GM12878 (cell line): ENCODE data around the gene MEIS1. TPM values are rescaled to one million over a fixed set of nuclear protein-coding genes. Genes with fewer than 3 reads are reported as not detected.

ENCODE experiments used
- ATAC-seq: fragments of 200-7000 bp; cut with Tn5 transposase; 3 replicates; pipeline ENCODE4 v1.9.1; 2020; ENCODE audit warnings: mild to moderate bottlenecking, moderate library complexity
- BruUV-seq: library from RNA; stranded (reverse); fragments of 400-500 nt; replicated peaks from 2 replicates; lab custom pipeline; 2021; lab: Mats Ljungman, UMichigan
- CTCF ChIA-PET: fragments of 300-600 bp; sonication (Branson Sonifier 250); formaldehyde crosslinking; extraction: SDS; loops from one replicate; lab custom pipeline; 2021; ENCODE audit warnings: inconsistent platforms; lab: Yijun Ruan, JAX
- POLR2A ChIA-PET: fragments of 350-600 bp; formaldehyde crosslinking; extraction: SDS; loops from one replicate; lab custom pipeline; 2021; ENCODE audit warnings: inconsistent platforms; lab: Charles Lee
- RAD21 ChIA-PET: fragments of 300-600 bp; sonication (Branson Sonifier 250); formaldehyde crosslinking; loops from one replicate; lab custom pipeline; 2023; ENCODE audit warnings: antibody characterized with exemption; ENCODE audit not compliant: unreplicated experiment; lab: Charles Lee
- SMC1A ChIA-PET: fragments of 300-600 bp; sonication (Branson Sonifier 250); formaldehyde crosslinking; loops from one replicate; lab custom pipeline; 2023; ENCODE audit not compliant: unreplicated experiment, uncharacterized antibody; lab: Charles Lee
- DNase-seq: peaks from one replicate; pipeline ENCODE4 v3.0.0-alpha.2; 2011; ENCODE audit warnings: low read depth, low spot score
- FAIRE-seq: peaks from 3 replicates; lab custom pipeline; 2011; peaks lifted over from hg19 to GRCh38; lab: Jason Lieb, UNC
- H2AFZ ChIP-seq: 2 replicates; pipeline ENCODE4 v1.6.0; 2011; ENCODE audit warnings: low read depth, low read length, control low read depth; ENCODE audit not compliant: control insufficient read depth
- H3K27ac ChIP-seq: 2 replicates; pipeline ENCODE4 v1.5.1; 2011; ENCODE audit warnings: control low read depth; ENCODE audit not compliant: control insufficient read depth, insufficient read depth
- H3K27me3 ChIP-seq, 2 experiments: replicated peaks in 1 of 2; 2 replicates each; pipeline versions ENCODE4 v1.6.0 to v1.6.1; 2011; ENCODE audit warnings: low read length in 1 of 2; ENCODE audit not compliant: control insufficient read depth in 2 of 2, insufficient read depth in 2 of 2
- H3K36me3 ChIP-seq, 2 experiments: 2 replicates each; pipeline ENCODE4 v1.5.1; 2011; ENCODE audit warnings: low read length in 1 of 2; ENCODE audit not compliant: control insufficient read depth in 2 of 2, insufficient read depth in 2 of 2
- H3K4me1 ChIP-seq: 2 replicates; pipeline ENCODE4 v1.6.1; 2011; ENCODE audit warnings: mild to moderate bottlenecking, low read length, moderate library complexity, mixed read lengths; ENCODE audit not compliant: control insufficient read depth, insufficient read depth
- H3K4me2 ChIP-seq: 2 replicates; pipeline ENCODE4 v1.6.0; 2011; ENCODE audit warnings: control low read depth; ENCODE audit not compliant: control insufficient read depth, insufficient read depth
- H3K4me3 ChIP-seq: fragments of 200-600 bp; sonication (generic); 2 replicates; pipeline ENCODE4 v1.5.1; 2016
- H3K79me2 ChIP-seq: 2 replicates; pipeline ENCODE4 v1.6.0; 2011; ENCODE audit warnings: low read length; ENCODE audit not compliant: control insufficient read depth, insufficient read depth
- H3K9ac ChIP-seq: 2 replicates; pipeline ENCODE4 v1.8.0; 2011; ENCODE audit warnings: low read length, control low read depth, mixed read lengths; ENCODE audit not compliant: control insufficient read depth, insufficient read depth
- H3K9me3 ChIP-seq: replicated peaks from 3 replicates; pipeline ENCODE4 v1.5.1; 2011; ENCODE audit warnings: mild to moderate bottlenecking, low read length; ENCODE audit not compliant: control insufficient read depth, insufficient read depth
- H4K20me1 ChIP-seq: 2 replicates; pipeline ENCODE4 v1.6.0; 2011; ENCODE audit not compliant: control insufficient read depth, insufficient read depth
- BHLHE40 ChIP-seq, 2 experiments: fragments of 450-650 bp in 1 of 2; IDR thresholded peaks; 2 replicates each; pipeline ENCODE4 v1.6.1; 2011 to 2017; ENCODE audit warnings: low read depth in 2 of 2, borderline replicate concordance in 1 of 2, improper control_type of control experiment in 1 of 2, low read length in 1 of 2, mild to moderate bottlenecking in 1 of 2
- E2F4 ChIP-seq: IDR thresholded peaks from 2 replicates; pipeline ENCODE4 v1.6.1; 2012; ENCODE audit warnings: low read depth, low read length, improper control_type of control experiment
- EZH2 ChIP-seq: IDR thresholded peaks from 2 replicates; pipeline ENCODE4 v1.6.1; 2012; ENCODE audit warnings: low read depth, mild to moderate bottlenecking, control low read depth, inconsistent platforms, low read length, borderline replicate concordance; ENCODE audit not compliant: control insufficient read depth
- IKZF2 ChIP-seq, 2 experiments: fragments of 450-650 bp; IDR thresholded peaks; 2 replicates each; pipeline ENCODE4 v1.6.1; 2017; ENCODE audit warnings: mild to moderate bottlenecking in 2 of 2, moderate library complexity in 2 of 2
- IRF5 ChIP-seq: fragments of 450-650 bp; IDR thresholded peaks from 2 replicates; pipeline ENCODE4 v1.6.1; 2017; ENCODE audit warnings: borderline replicate concordance
- LARP7 ChIP-seq: fragments of 450-650 bp; IDR thresholded peaks from 2 replicates; pipeline ENCODE4 v1.6.1; 2017; ENCODE audit warnings: mild to moderate bottlenecking
- MXI1 ChIP-seq: fragments of 150-350 bp; IDR thresholded peaks from 2 replicates; pipeline ENCODE4 v1.6.1; 2011; ENCODE audit warnings: low read depth, mild to moderate bottlenecking, inconsistent platforms, low read length, improper control_type of control experiment
- NFYB ChIP-seq: IDR thresholded peaks from 2 replicates; pipeline ENCODE4 v1.6.1; 2011; ENCODE audit warnings: low read depth, mild to moderate bottlenecking, low read length, improper control_type of control experiment, moderate library complexity; ENCODE audit not compliant: insufficient read depth
- SIX5 ChIP-seq: IDR thresholded peaks from 2 replicates; pipeline ENCODE4 v1.6.1; 2011; ENCODE audit warnings: mild to moderate bottlenecking, low read depth, low read length, moderate library complexity; ENCODE audit not compliant: severe bottlenecking
- TAF1 ChIP-seq: IDR thresholded peaks from 2 replicates; pipeline ENCODE4 v1.6.1; 2011; ENCODE audit warnings: mild to moderate bottlenecking, low read depth, low read length, borderline replicate concordance
- TARDBP ChIP-seq: IDR thresholded peaks from 2 replicates; pipeline ENCODE4 v1.6.1; 2016; ENCODE audit warnings: borderline replicate concordance
- YBX1 ChIP-seq: fragments of 450-650 bp; IDR thresholded peaks from 2 replicates; pipeline ENCODE4 v1.6.1; 2016; ENCODE audit warnings: antibody characterized with exemption
- ZNF24 ChIP-seq: fragments of 450-650 bp; IDR thresholded peaks from 2 replicates; pipeline ENCODE4 v1.6.1; 2017; ENCODE audit warnings: antibody characterized with exemption, mild to moderate bottlenecking
- WGBS: methylation state at CpG from one replicate; pipeline ENCODE4 v1.1.6; 2016; ENCODE audit warnings: low lambda C conversion rate; ENCODE audit not compliant: insufficient replicate concordance, insufficient coverage; ENCODE audit errors: missing lambda C conversion rate; 5-methylcytosine and 5-hydroxymethylcytosine counted together
- in situ Hi-C: fragments of 300-500 bp; cut with MboI; formaldehyde crosslinking; loops from 9 replicates; pipeline ENCODE4 v1.14.3; 2018; ENCODE audit warnings: mixed read lengths
- intact Hi-C: fragments of 100-400 bp; cut with micrococcal nuclease; formaldehyde crosslinking; loops from one replicate; pipeline ENCODE4 v1.14.2; 2022; ENCODE audit not compliant: unreplicated experiment
- polyA plus RNA-seq, 11 experiments: library from polyadenylated mRNA; depleted of rRNA in 4 of 11; unstranded in 6 of 11; stranded (reverse) in 5 of 11; fragments of >200 nt; fragmentation: Nextera tagmentation in 4 of 11; fragmentation: Illumina TruSeq in 1 of 11; extraction: Ambion mirVana in 4 of 11; extraction: Trizol in 1 of 11; gene quantifications; 1 replicate in 1 of 11; 2 replicates in 10 of 11; pipeline versions ENCODE4 v1.2.1 to v1.2.3, GENCODE V29; 2011 to 2016; ENCODE audit warnings: inconsistent platforms in 2 of 11, missing spikeins in 2 of 11, low read depth in 1 of 11
- total RNA-seq, 4 experiments: library from RNA; depleted of rRNA in 3 of 4; stranded (reverse); fragments of >200 nt in 3 of 4; fragmentation: Illumina TruSeq in 1 of 4; extraction: Trizol in 1 of 4; gene quantifications; 2 replicates each; pipeline versions ENCODE4 v1.2.1 to v1.2.3, GENCODE V29; 2013 to 2021
- TF ChIP-seq, protein P1 (sequence below): IDR thresholded peaks from 2 replicates; pipeline ENCODE4 v1.6.1; 2012; ENCODE audit warnings: low read length, inconsistent platforms

The MEIS1 gene
- total and polyA plus RNA-seq, 10 of the 15 experiments (the other 5 are each of a cell fraction or from before 2014, with no cell fraction given) = 0.04 to 0.31 (median 0.14) TPM; not detected in 6

DNA sequence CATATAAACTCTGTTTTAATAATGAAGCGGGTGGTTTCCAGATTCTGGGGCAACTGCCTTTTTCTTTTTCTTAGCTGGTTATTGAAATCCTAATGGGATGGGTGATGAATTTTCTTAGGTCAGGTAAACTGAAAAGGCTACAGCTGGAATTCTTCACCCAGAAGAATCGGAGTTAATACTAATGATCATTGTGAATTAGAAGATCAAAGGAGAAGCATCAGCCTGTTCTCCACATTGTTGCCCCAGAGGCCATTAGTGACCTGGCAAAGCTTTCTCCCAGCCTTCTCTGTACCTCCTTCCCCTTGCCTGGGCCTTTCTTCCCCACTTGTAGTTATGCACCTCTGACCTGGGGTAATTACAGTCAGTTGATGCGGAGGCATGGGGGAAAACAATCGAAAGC, 82.8 kb downstream of the MEIS1 start:
- FAIRE-seq = no peak
- ChIA-PET POLR2A (no interaction called here), SMC1A (no interaction called here)
- H3K27me3 ChIP-seq = no peaks in the 10 kb centered on the region
- TF ChIP-seq YBX1 = no peak
- no peak for TF ChIP-seq E2F4
- no peak for TF ChIP-seq SIX5
- TF ChIP-seq IRF5 = no peak
- TF ChIP-seq NFYB = no peak
- no peak for TF ChIP-seq MXI1
- no peak for TF ChIP-seq BHLHE40 (IDR thresholded peaks at IDR 0.05; ENCODE audit: borderline replicate concordance in 1 of 2, low read depth in 2 of 2, low read length in 1 of 2)
- no peak for TF ChIP-seq TARDBP
- no peak for TF ChIP-seq IKZF2 (IDR thresholded peaks at IDR 0.05)
- no peak for TF ChIP-seq ZNF24
- TF ChIP-seq LARP7 = no peak
- TF ChIP-seq TAF1 = no peak
- no peak for TF ChIP-seq EZH2
- TF ChIP-seq, protein P1, sequence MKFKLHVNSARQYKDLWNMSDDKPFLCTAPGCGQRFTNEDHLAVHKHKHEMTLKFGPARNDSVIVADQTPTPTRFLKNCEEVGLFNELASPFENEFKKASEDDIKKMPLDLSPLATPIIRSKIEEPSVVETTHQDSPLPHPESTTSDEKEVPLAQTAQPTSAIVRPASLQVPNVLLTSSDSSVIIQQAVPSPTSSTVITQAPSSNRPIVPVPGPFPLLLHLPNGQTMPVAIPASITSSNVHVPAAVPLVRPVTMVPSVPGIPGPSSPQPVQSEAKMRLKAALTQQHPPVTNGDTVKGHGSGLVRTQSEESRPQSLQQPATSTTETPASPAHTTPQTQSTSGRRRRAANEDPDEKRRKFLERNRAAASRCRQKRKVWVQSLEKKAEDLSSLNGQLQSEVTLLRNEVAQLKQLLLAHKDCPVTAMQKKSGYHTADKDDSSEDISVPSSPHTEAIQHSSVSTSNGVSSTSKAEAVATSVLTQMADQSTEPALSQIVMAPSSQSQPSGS = no peak
- TF ChIP-seq, all 136 proteins: peak for 0
- ChIA-PET RAD21 (no interaction called here), CTCF (no interaction called here)
- DNase-seq = no peak
- no peak overlapping the region for H2AFZ ChIP-seq
- no peaks in the 10 kb centered on the region for H3K4me1 ChIP-seq
- H3K4me3 ChIP-seq = no peak overlapping the region
- no peaks in the 10 kb centered on the region for H3K36me3 ChIP-seq
- 67% methylated on average over 4 of the region's 4 CpGs for WGBS
- no peaks in the 10 kb centered on the region for H3K79me2 ChIP-seq
- no peak overlapping the region for H3K4me2 ChIP-seq
- no peak for ATAC-seq
- H4K20me1 ChIP-seq = no peaks in the 10 kb centered on the region
- no peak overlapping the region for H3K9ac ChIP-seq
- intact Hi-C loops = no loop called here
- BruUV-seq = no TSS peak
- H3K27ac ChIP-seq = no peak overlapping the region
- in situ Hi-C loops = no loop called here
- H3K9me3 ChIP-seq = no peaks in the 10 kb centered on the region
